Ecto neural progenitor cell (in vitro differentiated cells): ENCODE measurements around the gene SH3RF3.

Source experiments
- DNase-seq: peaks from one replicate; pipeline ENCODE4 v3.0.0-alpha.2; 2018; ENCODE audit warnings: low spot score

The SH3RF3 gene

DNA sequence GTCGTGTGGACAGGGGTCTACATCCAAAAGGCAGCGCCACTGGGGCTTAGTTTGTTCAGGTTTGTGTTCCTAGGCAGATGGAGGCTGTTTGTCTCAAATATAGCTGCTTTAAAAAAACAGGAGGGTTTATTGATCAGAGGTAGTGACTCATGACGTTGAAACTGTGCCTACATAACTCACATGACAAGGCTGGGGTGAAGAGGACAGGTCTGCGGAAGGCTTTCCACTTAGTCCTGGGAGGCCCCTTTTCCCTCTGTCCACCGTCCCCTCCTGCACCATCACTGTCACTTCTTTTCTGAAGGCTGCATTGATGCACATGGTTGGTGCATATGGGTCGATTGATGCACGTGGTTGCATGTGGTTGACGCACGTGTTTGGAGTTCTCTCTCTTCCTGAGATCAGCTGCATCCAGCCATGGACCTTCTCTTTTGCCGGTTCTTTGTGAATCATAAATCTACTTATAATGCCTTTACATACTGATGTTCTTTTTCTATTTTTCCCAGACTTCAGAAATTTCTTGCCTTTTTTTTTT, 10.9 kb downstream of the SH3RF3 start:
- DNase-seq: no peak

DNA sequence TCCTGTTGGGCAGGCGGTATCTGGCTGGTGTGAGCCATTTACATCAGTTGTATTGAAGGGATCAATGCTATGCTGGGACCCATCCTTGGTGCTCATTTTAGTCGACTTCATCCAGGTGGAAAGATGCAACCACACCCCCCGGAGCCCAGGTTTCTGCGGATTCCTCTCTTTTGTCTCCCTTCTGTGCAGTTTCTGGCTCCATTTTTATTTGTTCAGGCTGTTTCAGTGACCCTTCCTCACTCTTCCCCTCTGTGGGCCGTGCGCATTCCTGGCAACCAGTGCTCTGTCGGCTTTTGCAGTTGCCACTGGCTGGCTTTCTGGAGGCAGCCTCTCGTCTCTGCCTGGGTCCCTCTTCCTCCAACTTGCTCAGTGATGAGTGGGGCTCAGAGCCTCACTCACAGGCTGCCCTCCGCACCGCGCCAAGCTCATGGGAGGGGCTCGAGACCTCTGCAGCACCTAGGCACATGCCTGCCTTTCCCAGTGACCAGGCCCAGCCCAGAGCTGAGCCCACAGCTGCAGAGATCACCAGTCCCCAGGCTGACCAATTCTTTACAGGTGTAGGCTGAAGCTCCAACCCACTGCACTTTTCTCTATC, 12.1 kb downstream of the SH3RF3 start:
- DNase-seq: no peak

DNA sequence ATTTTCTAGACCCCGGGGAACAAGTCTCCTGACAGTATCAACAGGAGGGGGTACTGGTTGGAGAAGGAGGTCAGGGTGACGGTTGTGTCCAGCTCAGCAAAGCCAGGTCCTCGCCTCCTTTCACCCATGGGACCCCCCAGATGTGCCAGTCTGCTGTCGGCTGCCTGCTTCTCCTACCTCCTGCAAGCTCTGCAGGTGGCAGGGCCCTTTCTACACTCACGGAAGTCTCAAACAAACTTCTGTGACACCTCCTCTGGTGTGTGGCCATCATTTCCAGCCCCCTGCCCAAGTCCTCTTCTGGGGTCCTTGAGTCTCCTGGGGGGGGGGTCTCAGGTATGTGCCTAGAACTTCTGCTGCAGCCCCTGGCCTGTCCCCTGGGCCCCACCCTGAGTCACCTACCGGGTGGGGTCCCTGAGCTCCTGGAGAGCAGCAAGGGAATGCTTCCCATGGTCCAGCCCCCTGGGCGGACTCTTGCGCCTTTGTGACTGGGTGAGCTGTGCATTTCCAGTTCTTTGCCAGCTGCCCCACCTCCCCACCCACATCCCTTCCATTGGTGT, 12.8 kb downstream of the SH3RF3 start:
- DNase-seq: no peak

DNA sequence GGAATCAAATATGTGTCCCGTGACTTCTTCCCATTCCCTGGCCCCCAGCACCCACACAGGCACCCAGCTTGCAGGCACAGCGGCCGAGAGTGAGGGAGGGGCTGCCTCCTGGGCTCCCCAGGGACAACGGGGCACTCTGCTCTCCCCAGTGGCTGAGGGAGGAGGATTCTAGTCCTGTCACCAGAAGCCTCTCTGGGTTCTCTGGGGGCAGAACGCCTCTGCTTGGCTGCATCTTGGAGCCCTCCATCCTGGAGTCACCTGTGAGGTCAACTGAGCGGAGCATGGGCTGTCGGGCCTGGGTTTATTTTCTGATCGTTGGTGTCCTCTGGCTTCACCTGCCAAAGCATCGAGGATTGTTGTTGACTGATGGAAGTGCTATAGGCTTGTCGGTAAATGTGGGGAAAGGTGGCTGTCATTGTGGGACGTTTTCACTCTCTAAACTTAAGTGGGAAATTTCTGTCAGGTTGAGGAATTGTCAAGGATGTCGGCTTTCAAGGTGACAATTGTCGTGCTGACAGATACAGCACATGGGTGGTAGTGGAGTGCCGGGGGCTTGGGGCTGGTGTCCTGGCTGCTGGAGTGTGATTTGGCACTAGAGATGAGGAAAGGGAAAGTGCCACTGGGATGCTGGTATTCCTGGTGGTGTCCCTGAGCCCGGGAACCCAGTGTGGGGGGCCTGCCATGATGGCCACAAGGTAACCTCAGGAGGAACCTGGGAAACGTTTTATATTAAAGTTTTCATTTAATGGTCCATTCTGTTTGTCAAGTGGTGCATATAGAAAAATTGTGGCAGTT, 13.6 kb downstream of the SH3RF3 start:
- DNase-seq: no peak

DNA sequence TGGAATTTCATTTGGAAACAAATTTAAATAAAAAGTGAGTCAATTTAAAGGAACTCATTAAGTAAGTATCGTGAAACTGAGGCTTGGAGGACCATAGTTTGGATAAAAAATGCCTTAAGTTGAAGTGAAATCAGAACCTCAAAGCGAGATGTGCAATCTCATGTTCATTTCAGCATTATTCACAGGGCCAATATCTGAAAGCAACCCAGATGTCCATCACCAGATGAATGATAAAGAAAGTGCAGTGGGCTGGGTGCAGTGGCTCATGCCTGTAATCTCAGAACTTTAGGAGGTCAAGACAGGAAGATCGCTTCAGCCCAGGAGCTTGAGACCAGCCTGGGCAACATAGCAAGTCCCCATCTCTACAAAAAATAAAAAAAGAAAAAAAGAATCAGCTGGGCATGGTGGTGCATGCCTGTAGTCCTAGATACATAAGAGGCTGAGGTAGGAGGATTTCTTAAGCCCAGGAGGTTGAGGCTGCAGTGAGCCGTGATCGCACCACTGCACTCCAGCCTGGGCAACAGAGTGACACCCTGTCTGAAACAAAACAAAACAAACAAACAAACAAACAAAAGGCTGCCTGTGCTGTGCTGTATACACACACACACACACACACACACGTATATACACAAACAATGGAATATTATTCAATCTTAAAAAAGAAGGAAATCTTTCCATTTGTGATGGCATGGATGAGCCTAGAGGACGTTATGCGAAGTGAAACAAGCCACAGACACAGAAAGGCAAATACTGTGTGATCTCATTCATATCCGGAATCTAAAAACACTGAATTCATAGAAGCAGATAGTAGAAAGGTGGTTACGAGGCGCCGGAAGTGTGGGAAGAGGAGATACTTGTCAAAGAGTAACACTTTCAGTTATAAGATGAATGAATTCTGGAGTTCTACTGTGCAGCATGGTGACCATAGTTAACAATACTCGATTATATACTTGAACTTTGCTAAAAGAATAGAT, 14.5 kb downstream of the SH3RF3 start:
- no peak for DNase-seq

DNA sequence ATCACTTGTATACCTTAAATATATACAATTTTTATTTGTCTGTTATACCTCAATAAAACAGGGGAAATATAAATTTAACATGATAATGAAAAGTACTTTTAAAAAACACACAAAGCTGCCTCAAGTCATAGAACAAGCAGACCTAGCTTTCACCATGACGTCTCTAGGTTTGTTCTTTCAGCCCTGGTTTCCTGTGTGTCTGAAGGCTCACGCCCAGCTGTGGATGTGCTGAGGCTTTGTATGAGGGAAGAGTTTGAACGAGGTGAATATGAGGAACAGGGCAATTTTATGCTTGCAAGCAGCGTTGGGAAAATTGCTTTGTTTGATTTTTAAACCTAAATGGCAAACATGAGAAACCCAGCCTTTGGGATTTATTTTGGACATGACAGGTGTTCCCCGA, 15.3 kb downstream of the SH3RF3 start:
- no peak for DNase-seq

DNA sequence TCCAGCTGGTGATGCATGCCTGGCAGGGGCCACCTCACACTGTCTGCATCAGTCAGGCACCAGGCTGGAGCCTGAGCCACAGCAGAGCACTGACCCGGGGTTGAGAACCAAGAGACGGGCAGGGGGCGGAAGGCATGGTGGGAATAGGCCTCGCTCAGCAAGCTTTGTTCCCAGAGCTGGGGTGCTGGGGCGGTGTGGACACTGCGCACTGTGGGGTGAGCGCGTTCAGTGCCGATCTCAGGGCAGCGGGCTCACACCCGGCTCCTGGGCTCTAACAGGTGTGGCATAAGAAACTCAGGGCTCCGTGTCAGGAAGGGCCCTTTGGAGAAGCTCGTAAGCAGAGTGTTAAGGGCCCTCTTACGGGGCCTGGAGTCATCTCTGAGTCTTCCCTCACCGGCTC, 15.7 kb downstream of the SH3RF3 start:
- no peak for DNase-seq

DNA sequence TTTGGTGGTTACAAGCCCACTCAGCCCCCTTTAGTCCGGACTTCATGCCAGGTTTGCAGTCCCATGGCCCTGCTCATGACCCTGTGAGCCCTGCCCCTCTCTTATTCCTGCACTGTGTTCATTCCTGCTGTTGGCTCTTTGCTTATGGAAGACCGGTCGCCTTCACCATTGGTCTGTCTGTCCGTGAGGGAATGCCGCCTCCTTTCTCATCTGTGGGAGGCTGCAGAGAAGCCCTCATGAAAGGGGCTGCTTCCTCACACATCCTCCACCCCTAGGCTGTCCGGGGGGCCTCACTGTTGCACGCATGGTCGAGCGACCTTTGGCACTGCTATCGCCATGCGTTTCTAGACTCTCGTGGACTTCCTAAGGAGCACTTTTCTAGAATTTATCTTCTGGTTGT, 16.3 kb downstream of the SH3RF3 start:
- no peak for DNase-seq

DNA sequence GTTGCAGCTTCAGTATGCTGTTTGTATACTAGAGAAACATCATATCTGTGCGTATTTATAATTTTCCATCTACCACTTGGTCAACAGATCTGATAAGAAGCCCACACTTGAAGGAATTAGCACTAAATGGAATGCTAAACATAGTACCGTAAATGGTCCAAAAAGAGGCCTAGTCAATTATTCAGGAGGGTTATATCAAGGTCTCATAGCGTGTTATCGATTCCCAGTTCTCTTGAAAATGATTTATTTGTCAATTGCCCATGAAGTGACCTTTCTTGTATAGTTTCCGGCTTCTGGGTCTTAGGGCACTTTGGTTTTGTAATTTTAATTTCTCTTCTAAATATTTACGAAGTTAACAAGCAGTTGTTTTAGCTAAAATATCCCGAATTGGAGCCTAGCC, 18.4 kb downstream of the SH3RF3 start:
- DNase-seq: no peak

DNA sequence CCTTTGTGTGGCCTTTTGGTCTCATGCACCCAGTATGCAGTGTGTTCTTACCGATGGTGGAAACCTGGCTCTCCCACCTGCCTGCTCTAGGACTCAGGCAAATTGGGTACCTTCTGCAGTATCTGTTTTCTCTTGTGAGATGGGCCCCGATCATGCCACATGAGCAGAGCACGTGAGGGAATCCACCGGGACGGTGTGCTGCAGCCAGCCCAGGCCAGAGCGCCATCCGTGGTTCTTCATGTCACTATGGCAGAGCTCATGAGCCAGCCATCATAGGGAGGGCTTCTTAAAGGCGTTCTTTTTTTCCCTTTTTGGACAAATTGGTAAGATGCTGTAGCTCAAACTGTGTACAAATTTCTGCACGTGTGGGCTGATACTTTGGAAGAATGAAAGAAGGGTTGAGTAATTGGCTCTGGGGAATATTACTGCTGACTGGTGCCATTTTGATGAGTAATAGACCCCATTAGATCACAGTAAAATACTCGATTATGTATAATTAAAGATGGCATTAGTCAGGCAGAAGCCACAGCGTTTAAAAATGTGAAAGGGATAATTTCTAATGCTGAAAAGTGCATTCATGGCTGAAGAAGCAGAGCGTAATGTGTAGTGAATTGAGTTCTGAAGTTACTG, 19.2 kb downstream of the SH3RF3 start:
- DNase-seq: no peak

DNA sequence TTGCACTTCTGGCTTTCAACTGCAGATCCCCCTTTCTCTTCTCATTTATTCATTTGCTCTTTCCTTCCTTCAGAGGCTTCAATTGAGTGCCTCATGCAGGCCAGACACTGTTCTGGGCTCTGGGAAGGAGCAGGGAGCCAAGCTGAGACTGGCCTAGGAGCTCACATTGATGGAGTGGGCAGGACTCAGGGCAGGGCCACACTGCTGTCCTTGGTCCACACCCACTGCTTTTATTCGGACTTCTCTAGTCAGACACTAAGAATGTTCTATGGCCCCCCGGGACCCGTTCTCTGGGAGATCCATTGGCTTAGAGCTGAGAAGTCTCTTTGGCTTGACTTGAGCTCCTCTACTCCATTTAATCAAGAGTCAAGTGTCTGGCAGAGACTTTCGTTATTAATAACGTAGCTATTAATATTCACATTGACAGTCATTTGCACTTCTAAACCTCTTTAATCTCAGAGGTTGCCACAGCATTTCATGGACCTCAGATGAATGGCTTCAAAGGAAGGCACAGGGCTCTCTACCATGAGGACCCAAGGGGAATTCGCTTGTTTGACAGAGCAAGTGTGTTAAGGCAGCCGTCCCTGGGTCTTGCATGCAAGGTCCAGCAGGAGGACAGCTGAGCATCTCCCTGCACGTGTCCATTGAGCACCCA, 20.1 kb downstream of the SH3RF3 start:
- no peak for DNase-seq

DNA sequence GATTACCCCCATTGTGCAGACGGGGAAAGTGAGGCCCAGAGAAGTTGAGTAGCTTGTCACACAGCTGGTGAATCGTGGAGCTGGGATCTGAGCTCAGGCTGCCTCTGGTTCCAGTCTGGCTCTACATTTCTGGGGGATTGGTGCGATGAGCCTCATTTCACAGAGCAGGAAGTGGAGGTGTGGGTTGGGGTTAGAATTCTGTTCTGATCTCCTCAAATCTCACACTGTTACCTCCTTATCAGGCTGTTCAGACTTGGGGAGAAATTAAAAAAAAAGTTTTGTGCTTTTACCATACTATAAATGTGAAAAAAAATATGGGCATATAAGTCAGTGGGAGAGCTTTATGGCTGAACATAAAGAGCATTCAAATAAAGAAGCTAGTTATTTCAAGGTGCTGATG, 21.6 kb downstream of the SH3RF3 start:
- DNase-seq: no peak

DNA sequence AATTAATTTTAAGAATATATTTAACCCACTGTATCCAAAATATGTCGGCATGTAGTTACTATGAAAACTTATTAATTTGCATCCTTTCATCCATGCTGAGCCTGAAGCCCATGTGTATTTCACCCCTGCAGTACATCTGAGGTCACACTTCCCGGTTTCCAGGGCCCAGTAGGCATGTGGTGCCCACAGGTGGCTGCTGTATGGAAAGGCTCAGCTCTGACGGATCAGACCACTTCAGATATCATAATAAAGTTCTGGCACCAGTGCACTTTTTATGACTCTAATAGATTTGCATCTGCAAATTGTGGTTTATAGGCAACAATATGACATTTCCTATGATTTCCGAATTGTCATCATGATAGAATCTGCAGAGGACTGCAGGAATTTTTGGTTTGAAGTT, 22.5 kb downstream of the SH3RF3 start:
- no peak for DNase-seq

DNA sequence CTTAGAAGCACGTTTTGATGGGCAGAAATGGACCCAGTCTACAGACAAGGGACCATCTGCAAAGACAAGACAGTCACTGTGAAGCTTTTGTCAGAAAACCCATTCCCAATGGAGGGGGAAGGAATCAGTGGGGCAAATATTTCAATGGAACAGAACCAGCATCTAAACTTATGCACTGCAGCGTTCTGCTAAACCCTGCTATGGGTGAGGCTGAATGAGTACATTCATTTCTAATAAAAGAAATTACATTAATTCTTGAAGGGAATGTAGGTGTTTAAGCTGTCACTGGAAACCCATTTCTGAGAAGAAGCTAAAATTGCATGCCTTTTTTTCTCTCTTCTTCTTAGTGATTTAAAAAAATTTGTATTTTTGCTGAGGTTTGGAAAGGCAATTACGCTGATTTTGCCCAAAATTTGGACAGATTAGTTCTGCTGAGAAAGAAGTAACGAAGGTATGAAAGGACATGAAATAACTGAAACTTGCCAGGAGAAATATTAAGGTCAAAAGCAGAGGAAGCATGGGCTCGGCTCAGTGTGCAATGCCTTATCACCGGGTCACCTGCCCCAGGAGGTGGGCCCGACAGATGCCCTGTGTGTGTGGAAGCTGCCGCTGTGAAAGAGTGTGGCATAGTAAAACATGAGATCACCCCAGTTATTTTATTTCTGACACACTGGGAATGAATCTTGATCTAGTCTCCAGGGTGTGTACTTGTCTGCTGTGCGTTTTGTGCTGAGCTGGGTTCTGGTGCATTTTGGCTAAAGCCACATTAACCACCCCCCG, 24.2 kb downstream of the SH3RF3 start:
- DNase-seq: no peak

DNA sequence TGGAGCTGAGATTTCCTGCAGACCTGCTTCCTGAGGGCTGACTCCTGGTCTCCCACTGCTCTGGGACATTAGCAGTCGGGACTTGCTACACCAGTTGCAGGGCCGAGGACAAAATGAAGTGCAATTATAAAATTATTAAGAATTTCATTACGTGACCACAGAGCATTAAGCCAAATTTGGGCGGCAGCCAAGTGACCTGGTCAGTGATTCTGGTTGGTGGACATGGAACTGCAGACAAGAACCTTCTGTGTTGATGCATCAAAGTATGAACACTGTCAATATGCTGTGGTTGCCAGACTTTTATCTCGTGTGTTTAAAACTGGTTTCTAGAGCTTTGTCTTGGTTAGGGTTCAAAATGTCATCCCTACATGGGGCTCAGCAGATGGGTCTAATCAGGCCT, 24.8 kb downstream of the SH3RF3 start:
- DNase-seq: no peak

DNA sequence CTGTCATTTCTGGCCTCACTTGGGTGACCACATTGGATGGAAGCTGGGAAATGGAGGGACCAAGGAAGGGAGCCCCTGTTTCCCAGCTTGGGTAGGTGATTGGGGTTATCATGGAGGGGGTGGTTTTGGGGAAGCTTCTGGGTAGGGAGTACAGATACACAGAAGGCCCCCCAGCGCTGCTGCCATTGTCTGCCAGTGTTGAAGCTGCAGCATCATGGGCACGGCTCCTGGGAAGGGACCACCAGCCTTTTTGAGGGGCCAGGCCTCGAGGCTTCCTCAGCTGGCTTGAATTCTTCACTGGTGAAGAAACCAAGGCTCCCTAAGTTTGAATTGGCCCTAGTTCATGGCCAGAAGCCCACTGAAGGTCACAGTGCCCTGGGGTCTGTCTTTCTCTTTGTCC, 25.2 kb downstream of the SH3RF3 start:
- no peak for DNase-seq

DNA sequence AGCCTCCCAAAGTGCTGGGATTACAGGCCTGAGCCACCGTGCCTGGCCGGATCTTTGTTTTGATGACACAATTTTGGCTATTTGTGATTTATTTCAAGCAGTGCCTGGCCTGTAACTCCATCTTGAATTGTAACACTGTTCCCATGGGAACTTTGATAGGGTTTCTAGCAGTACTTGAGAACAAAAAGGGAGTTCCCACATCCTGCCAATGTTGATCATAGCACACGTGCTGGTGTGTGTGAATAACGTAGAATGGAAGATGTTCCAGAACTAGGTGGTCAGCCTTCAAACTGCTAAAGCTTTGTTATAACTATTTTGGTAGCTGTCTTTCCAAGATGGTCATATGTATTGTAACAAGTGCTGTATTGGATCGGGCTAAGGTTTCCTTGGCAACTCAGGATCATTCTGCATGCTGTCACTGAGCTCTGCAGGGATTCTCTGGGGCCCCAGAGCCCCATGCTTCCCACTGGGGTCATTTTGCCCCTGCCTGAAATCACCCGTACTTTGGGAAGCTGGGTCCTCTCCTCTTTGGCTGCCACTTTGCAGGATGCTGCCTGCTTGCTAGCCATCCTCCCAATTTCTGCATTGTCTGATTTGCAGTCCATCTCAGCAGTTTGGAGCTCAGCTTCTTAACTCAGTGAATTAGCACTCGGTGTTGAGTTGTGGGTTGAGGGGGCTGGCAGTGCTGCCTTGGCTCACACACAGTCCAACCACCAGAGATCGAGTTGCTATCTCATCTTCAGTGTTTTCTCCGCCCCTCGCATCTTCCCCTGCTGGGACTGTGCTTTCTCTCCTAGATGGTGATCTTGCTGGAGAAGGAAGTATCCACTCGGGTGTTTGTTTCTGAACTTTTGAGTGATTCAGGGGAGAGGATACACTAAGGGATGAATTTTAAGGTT, 26.8 kb downstream of the SH3RF3 start:
- DNase-seq: no peak

DNA sequence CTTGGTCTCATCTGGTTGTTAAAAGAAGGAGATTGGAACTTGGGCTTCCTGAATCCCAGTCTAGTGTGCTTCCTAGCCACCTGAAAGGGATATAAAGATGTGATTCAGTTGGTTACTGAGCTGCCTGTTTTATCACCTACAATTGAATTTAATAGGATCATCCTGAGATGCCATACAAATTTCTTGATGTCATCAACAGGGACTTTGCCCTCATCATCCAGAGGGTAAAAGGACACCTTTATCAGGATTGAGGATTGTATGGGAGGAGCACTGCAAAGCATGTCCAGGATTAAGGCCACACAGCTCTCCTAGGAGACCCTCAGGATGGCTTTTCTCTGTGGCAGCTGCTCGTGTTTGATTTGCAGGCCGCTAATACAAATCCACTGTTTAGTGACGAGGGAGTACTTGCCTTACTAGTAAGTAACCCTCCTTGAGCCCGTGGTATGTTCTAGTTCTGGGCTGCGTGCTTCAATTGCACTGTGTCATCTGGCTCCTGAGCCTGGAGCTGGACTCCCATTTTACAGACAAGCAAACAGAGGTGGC, 28.6 kb downstream of the SH3RF3 start:
- no peak for DNase-seq

DNA sequence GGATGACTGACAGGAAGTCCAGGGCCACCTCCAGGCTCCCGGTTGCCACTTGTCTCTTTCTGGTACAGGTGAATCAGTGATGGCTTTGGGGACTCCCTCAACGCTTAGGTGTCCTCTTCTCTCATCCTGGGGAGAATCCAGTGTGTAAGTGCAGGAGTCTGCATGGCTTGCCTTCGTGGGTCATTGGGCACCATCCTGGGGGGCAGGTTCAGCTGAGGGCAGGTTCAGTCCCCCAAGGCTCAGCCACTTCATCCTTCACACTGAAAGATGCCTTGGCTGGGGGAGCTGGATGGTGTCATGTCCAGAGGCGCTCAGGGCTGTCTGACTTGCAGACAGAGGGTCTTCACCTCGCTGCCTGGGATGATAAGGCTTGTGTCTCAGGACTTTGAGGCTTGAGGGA, 29.2 kb downstream of the SH3RF3 start:
- no peak for DNase-seq
